Suppressor macrophage treated with lipopolysaccharide for 4 hours (primary cell): ENCODE results near the gene PDE2A.
A peak's percentile ranks its signal among the peaks of the same experiment; 100 is the strongest.

Experiments
- DNase-seq: peaks from one replicate; pipeline ENCODE4 v3.0.0-alpha.2; 2020

The PDE2A gene

GRCh38 chr11:72586321-72587090 is 87.7 kb downstream of the PDE2A start:
- no peak for DNase-seq

GRCh38 chr11:72585762-72586311 is 88.4 kb downstream of the PDE2A start:
- DNase-seq, result peak; percentile 71

GRCh38 chr11:72584939-72585597 is 89.2 kb downstream of the PDE2A start:
- peak; percentile 32 for DNase-seq

- DNase-seq, result peak; percentile 80
Measured at GRCh38 chr11:72584293-72584938, 89.8 kb downstream of the PDE2A start.

GRCh38 chr11:72583616-72584292 is 90.5 kb downstream of the PDE2A start:
- DNase-seq, result no peak

- no peak for DNase-seq
Measured at GRCh38 chr11:72583177-72583553, 91.1 kb downstream of the PDE2A start.

- DNase-seq, result no peak
Measured at GRCh38 chr11:72582206-72583176, 91.7 kb downstream of the PDE2A start.

- DNase-seq, result no peak
Measured at GRCh38 chr11:72581067-72581466, 93.2 kb downstream of the PDE2A start.

- no peak for DNase-seq
Measured at GRCh38 chr11:72580642-72580950, 93.6 kb downstream of the PDE2A start.

- DNase-seq, result no peak
Measured at GRCh38 chr11:72579816-72580641, 94.2 kb downstream of the PDE2A start.

- no peak for DNase-seq
Measured at GRCh38 chr11:72578991-72579815, 95.0 kb downstream of the PDE2A start.

GRCh38 chr11:72578566-72578965 is 95.7 kb downstream of the PDE2A start:
- DNase-seq, result no peak

GRCh38 chr11:72578051-72578450 is 96.2 kb downstream of the PDE2A start:
- no peak for DNase-seq

- no peak for DNase-seq
Measured at GRCh38 chr11:72577271-72577721, 96.9 kb downstream of the PDE2A start.

- DNase-seq, result no peak
Measured at GRCh38 chr11:72576661-72577060, 97.6 kb downstream of the PDE2A start.

GRCh38 chr11:72576243-72576595 is 98.0 kb downstream of the PDE2A start:
- no peak for DNase-seq

GRCh38 chr11:72575533-72576242 is 98.5 kb downstream of the PDE2A start:
- no peak for DNase-seq

GRCh38 chr11:72574548-72575460 is 99.4 kb downstream of the PDE2A start:
- no peak for DNase-seq
